Measurements from ENCODE around the gene HMGB4. TPM values are rescaled to one million over a fixed set of nuclear protein-coding genes. Genes with fewer than 3 reads are reported as not detected.

Gene HMGB4
- not detected for polyA plus RNA-seq (2013, experiment 1 of 2; ENCODE audit: insufficient read length)
- not detected for polyA plus RNA-seq (2013, experiment 2 of 2; ENCODE audit: insufficient read length)

GRCh38 chr1:33863779-33864178, at the start of gene HMGB4:
TSS of gene HMGB4 (plus strand) at chr1:33864079. CDS start at chr1:33864192, 113 bp downstream.
- DNase-seq = no peak

GRCh38 chr1:33814166-33814565, 49.7 kb upstream of the HMGB4 start:
- peak; percentile 65 for DNase-seq

- peak; percentile 85 for DNase-seq
Observed at GRCh38 chr1:33815061-33815460, 48.8 kb upstream of the HMGB4 start.

- no peak for DNase-seq
Observed at GRCh38 chr1:33818071-33818470, 45.8 kb upstream of the HMGB4 start.

- no peak for DNase-seq
Observed at GRCh38 chr1:33819290-33819912, 44.5 kb upstream of the HMGB4 start.

GRCh38 chr1:33819913-33820311, 44.0 kb upstream of the HMGB4 start:
- no peak for DNase-seq

GRCh38 chr1:33820804-33821203, 43.1 kb upstream of the HMGB4 start:
- no peak for DNase-seq

- no peak for DNase-seq
Observed at GRCh38 chr1:33821291-33821690, 42.6 kb upstream of the HMGB4 start.

- no peak for DNase-seq
Observed at GRCh38 chr1:33822396-33822795, 41.5 kb upstream of the HMGB4 start.

GRCh38 chr1:33823401-33823800, 40.5 kb upstream of the HMGB4 start:
- DNase-seq = no peak

GRCh38 chr1:33823830-33824229, 40.0 kb upstream of the HMGB4 start:
- no peak for DNase-seq

- DNase-seq = no peak
Observed at GRCh38 chr1:33824321-33824720, 39.6 kb upstream of the HMGB4 start.

GRCh38 chr1:33824971-33825370, 38.9 kb upstream of the HMGB4 start:
- no peak for DNase-seq

- DNase-seq = no peak
Observed at GRCh38 chr1:33825506-33825905, 38.4 kb upstream of the HMGB4 start.

GRCh38 chr1:33826311-33826710, 37.6 kb upstream of the HMGB4 start:
- no peak for DNase-seq

- DNase-seq = no peak
Observed at GRCh38 chr1:33826711-33827110, 37.2 kb upstream of the HMGB4 start.

- DNase-seq = no peak
Observed at GRCh38 chr1:33828059-33828458, 35.8 kb upstream of the HMGB4 start.

GRCh38 chr1:33828654-33829053, 35.2 kb upstream of the HMGB4 start:
- DNase-seq = no peak

GRCh38 chr1:33836911-33837310, 27.0 kb upstream of the HMGB4 start:
- DNase-seq = peak; percentile 38

GRCh38 chr1:33837635-33838034, 26.2 kb upstream of the HMGB4 start:
- DNase-seq = no peak

GRCh38 chr1:33841494-33841893, 22.4 kb upstream of the HMGB4 start:
- DNase-seq = no peak

- no peak for DNase-seq
Observed at GRCh38 chr1:33842348-33842747, 21.5 kb upstream of the HMGB4 start.

- no peak for DNase-seq
Observed at GRCh38 chr1:33844166-33844565, 19.7 kb upstream of the HMGB4 start.

- DNase-seq = no peak
Observed at GRCh38 chr1:33846861-33847260, 17.0 kb upstream of the HMGB4 start.
